Psoas muscle (tissue), 8 donors: ENCODE results near the gene SERF1B. TPM values are rescaled to one million over a fixed set of nuclear protein-coding genes. Genes with fewer than 3 reads are reported as not detected.
"Not testable (repeated sequence)": the region's sequence is repeated elsewhere in the genome, so short reads cannot be mapped to it uniquely, and the experiment has no call there.

Source experiments
- ATAC-seq, 4 donors: fragments of 200-7000 bp; cut with Tn5 transposase; one replicate each; pipeline ENCODE4 v1.9.1; 2020; ENCODE audit warnings: moderate library complexity in 3 of 4, mild to moderate bottlenecking in 2 of 4
- DNase-seq, 2 donors: peaks; one replicate each; pipeline ENCODE4 v3.0.0-alpha.2; 2020
- H3K27ac ChIP-seq: fragments of 200-600 bp; one replicate; pipeline ENCODE4 v1.8.0; 2022
- H3K27me3 ChIP-seq, 3 donors: fragments of 200-600 bp in 1 of 3; one replicate each; pipeline versions ENCODE4 v1.6.1 to v1.8.0; 2013 to 2022; ENCODE audit warnings: low read length in 2 of 3, mild to moderate bottlenecking in 2 of 3, moderate library complexity in 1 of 3; ENCODE audit not compliant: insufficient read depth in 3 of 3
- H3K36me3 ChIP-seq, 2 donors: fragments of 200-600 bp in 1 of 2; one replicate each; pipeline versions ENCODE4 v1.6.1 to v1.8.0; 2013 to 2022; ENCODE audit warnings: low read depth in 1 of 2, mild to moderate bottlenecking in 1 of 2, moderate library complexity in 1 of 2; ENCODE audit not compliant: insufficient read depth in 1 of 2
- H3K4me1 ChIP-seq: fragments of 200-600 bp; one replicate; pipeline ENCODE4 v1.8.0; 2022
- H3K4me3 ChIP-seq: fragments of 200-600 bp; one replicate; pipeline ENCODE4 v1.8.0; 2022; ENCODE audit warnings: mild to moderate bottlenecking
- H3K9me3 ChIP-seq: fragments of 200-600 bp; one replicate; pipeline ENCODE4 v1.8.0; 2022
- WGBS, 3 donors: extraction: QIAGEN DNeasy Blood & Tissue Kit; methylation state at CpG; one replicate each; pipeline versions ENCODE4 v1.1.6 to v1.1.7; 2013; 5-methylcytosine and 5-hydroxymethylcytosine counted together
- intact Hi-C, 2 donors: fragments of 100-400 bp; cut with DNase I; formaldehyde crosslinking; loops; one replicate each; pipeline versions ENCODE4 v1.11.0 to v1.14.2; 2022
- polyA plus RNA-seq, 3 donors: library from polyadenylated mRNA; stranded (reverse); fragments of 200-250 nt; gene quantifications; one replicate each; pipeline ENCODE4 v1.2.3, GENCODE V29; 2013
- total RNA-seq, 4 donors: library from RNA; stranded (reverse); fragmentation: NEBNext Ultra II Directional in 2 of 4; extraction: Animal tissue kit (Norgen Biotek cat#: 25700) in 2 of 4; gene quantifications; one replicate each; pipeline versions ENCODE4 v1.2.1 to v1.2.4, GENCODE V29; 2021 to 2023
- donor health status: healthy with polysubstance abuse.
- donor health status: DM: no; HTN: no; CAD: no; lungs with moderate emphysema.
- donor health status: Bipolar disorder and iron deficiency.
- donor health status: healthy.
- donor health status: DM: yes; HTN: yes; CAD: no.
- donor health status: DM: no; HTN: no; CAD: no.
- donor health status: DM: no; HTN: no; CAD: no.
- donor health status: DM: yes; HTN: yes; CAD: no.

SERF1B gene
- total and polyA plus RNA-seq, 7 donors: 20.5 to 37.4 (median 36.3) TPM

DNA sequence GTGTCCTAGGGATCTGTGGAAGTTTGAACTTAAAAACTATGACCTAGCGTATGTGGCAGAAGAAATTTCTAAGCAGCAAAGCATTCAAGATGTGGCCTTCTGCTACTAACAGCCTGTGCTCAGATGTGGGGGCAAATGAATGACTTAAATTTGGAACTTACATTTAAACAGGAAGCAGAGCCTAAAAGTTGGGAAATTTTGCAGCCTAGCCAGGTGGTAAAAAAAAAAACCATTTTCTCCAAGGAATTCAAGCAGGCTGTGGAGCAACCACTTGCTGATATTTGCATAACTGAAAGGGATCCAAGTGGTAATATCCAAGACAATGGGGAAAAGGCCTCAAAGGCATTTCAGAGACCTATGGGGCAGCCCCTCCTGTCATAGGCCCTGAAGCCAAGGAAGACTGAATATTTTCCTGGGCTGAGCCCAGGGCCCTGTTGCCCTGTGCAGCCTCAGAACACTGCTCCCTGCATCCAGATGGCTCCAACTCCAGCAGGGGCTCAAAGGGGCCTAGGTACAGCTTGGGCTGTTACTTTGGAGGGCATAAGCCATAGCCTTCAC is 63.9 kb downstream of the SERF1B start:
- ATAC-seq: peak in 1 of 4 donors; percentile 40
- H3K4me3 ChIP-seq, H3K27ac ChIP-seq, H3K9me3 ChIP-seq, H3K27me3 ChIP-seq, intact Hi-C loops, DNase-seq, H3K36me3 ChIP-seq, H3K4me1 ChIP-seq: not testable (repeated sequence)
- WGBS, 3 donors: no CpG with 5 or more reads among the region's 1 CpG

DNA sequence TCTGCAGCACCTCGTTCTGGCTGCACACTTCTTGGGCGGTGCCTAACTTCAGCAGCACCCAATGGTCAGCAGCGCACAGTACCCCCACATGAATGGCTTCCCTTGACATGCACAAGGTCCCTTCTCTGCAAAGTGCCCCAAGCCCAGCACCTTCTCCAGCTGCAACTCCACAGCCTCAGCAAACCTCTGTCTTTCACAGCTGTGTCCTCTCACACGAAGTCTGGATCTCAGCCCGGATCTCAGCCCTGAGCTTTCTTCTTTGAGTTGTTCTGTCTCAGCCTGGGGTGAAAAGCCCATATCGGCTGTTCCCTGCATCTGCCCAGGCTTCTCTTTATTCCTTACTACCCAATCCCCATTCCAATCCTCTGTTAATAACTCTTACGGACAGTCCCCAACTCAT is 66.7 kb downstream of the SERF1B start:
- H3K4me3 ChIP-seq, ATAC-seq, intact Hi-C loops, H3K36me3 ChIP-seq, H3K9me3 ChIP-seq, H3K27me3 ChIP-seq, DNase-seq, H3K4me1 ChIP-seq, H3K27ac ChIP-seq: not testable (repeated sequence)
- WGBS, 3 donors: no CpG with 5 or more reads among the region's 7 CpGs

Other genes starting within 250 kb of the SERF1B start
- 10 to 100 TPM; 26.3 to 59.6 (median 37.9) TPM for gene SMN2, start 24.4 kb downstream of the SERF1B start, total RNA-seq
- gene SMN2, start 24.4 kb downstream of the SERF1B start, polyA plus RNA-seq: 10 to 100 TPM; 15.1 to 26.8 (median 19.1) TPM